SK-N-MC (cell line): ENCODE data around the gene DGKH.
"Not testable (repeated sequence)": the region's sequence is repeated elsewhere in the genome, so short reads cannot be mapped to it uniquely, and the experiment has no call there.

ENCODE experiments used
- DNase-seq: peaks from one replicate; pipeline ENCODE4 v3.0.0-alpha.2; 2011; ENCODE audit warnings: low read depth, low spot score
- H3K27ac ChIP-seq: fragments of 200-600 bp; sonication (generic); 2 replicates; pipeline ENCODE4 v1.5.1; 2016; ENCODE audit warnings: mixed run types
- H3K36me3 ChIP-seq: fragments of 200-600 bp; sonication (generic); 2 replicates; pipeline ENCODE4 v1.6.1; 2017; ENCODE audit warnings: antibody characterized with exemption, low read length, mixed read lengths; ENCODE audit not compliant: insufficient read depth
- H3K4me3 ChIP-seq: fragments of 200-600 bp; sonication (generic); 2 replicates; pipeline ENCODE4 v1.5.1; 2016
- H3K9ac ChIP-seq: fragments of 200-600 bp; sonication (generic); 2 replicates; pipeline ENCODE4 v1.8.0; 2017; ENCODE audit warnings: mixed run types, mixed read lengths; ENCODE audit not compliant: insufficient read length
- H3K9me3 ChIP-seq: fragments of 200-600 bp; sonication (generic); 2 replicates; pipeline ENCODE4 v1.6.1; 2017; ENCODE audit warnings: low read depth, mild to moderate bottlenecking, antibody characterized with exemption, low read length, moderate library complexity, mixed read lengths
- EZH2 ChIP-seq: fragments of 200-600 bp; sonication (generic); IDR thresholded peaks from one replicate; pipeline ENCODE4 v1.6.1; 2017; ENCODE audit warnings: antibody characterized with exemption
- FOXP2 ChIP-seq: optimal IDR thresholded peaks from 2 replicates; pipeline ENCODE3; 2011; ENCODE audit warnings: mild to moderate bottlenecking, moderate library complexity; ENCODE audit not compliant: insufficient read depth; ENCODE audit errors: extremely low read length, control extremely low read depth
- POLR2AphosphoS5 ChIP-seq: IDR thresholded peaks from 2 replicates; pipeline ENCODE4 v1.6.1; 2012; ENCODE audit warnings: mild to moderate bottlenecking, low read depth, low read length, borderline replicate concordance

The DGKH gene

GRCh38 chr13:42063105-42063504, 14.7 kb downstream of the DGKH start:
- no peaks in the 10 kb centered on the region for H3K9me3 ChIP-seq
- DNase-seq: no peak
- no peak overlapping the region for H3K4me3 ChIP-seq
- no peak overlapping the region for H3K27ac ChIP-seq
- H3K9ac ChIP-seq: no peak overlapping the region
- TF ChIP-seq FOXP2 (no peak), EZH2 (no peak)
- H3K36me3 ChIP-seq: no peaks in the 10 kb centered on the region

DNA sequence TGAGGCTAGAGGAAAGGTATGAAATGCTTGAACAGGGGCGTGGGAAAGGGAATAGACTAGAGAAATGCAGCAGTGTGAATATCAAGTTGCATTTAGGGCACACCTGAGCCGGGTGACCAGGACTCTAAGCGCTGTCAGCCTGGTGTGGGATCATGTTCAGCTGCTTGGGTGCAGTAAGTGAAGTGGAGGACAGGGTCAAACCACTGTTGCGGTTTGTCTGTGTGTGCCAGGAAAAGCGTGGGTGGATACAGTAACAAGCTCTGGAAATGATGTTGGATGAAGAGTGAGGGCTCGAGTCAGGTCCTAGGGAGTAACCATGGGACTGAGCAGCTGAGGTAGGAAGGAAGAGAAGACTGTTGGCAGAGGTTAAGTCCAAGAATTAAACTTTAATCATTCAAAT, 15.8 kb downstream of the DGKH start:
- H3K4me3 ChIP-seq: no peak overlapping the region
- TF ChIP-seq EZH2 (no peak), POLR2AphosphoS5 (no peak), FOXP2 (no peak)
- no peaks in the 10 kb centered on the region for H3K9me3 ChIP-seq
- no peak overlapping the region for H3K9ac ChIP-seq
- no peak overlapping the region for H3K27ac ChIP-seq
- no peak for DNase-seq
- H3K36me3 ChIP-seq: no peaks in the 10 kb centered on the region

- Histone ChIP-seq H3K4me3 (no peak overlapping the region), H3K9me3 (no peaks in the 10 kb centered on the region), H3K9ac (no peak overlapping the region), H3K36me3 (no peaks in the 10 kb centered on the region), H3K27ac (no peak overlapping the region)
- TF ChIP-seq EZH2: no peak
- no peak for TF ChIP-seq POLR2AphosphoS5
- no peak for TF ChIP-seq FOXP2
- no peak for DNase-seq
Measured at GRCh38 chr13:42064966-42065365, 16.5 kb downstream of the DGKH start.

DNA sequence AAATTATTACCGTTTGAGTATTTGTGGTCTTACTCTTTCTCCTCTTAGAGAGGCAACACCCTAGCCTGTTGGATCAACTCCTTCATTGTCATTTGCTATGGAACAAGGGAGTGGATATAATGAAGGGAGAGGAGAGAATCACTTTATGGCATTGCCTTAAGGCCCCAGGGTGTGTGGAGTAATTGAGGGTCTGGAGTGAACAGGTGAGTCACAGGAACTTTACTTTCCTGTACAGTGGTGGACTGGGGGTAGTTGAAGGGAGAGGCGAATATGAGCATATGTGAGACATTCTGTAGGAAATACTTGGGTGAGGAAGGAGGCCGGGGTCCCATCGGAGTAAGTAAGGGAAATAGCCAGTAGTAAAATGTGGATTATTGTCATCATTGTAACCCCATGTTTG, 17.0 kb downstream of the DGKH start:
- no peak for TF ChIP-seq EZH2
- no peak for TF ChIP-seq POLR2AphosphoS5
- no peak for TF ChIP-seq FOXP2
- H3K27ac ChIP-seq: no peak overlapping the region
- no peaks in the 10 kb centered on the region for H3K36me3 ChIP-seq
- no peak for DNase-seq
- no peak overlapping the region for H3K4me3 ChIP-seq
- H3K9ac ChIP-seq: no peak overlapping the region
- H3K9me3 ChIP-seq: no peaks in the 10 kb centered on the region

DNA sequence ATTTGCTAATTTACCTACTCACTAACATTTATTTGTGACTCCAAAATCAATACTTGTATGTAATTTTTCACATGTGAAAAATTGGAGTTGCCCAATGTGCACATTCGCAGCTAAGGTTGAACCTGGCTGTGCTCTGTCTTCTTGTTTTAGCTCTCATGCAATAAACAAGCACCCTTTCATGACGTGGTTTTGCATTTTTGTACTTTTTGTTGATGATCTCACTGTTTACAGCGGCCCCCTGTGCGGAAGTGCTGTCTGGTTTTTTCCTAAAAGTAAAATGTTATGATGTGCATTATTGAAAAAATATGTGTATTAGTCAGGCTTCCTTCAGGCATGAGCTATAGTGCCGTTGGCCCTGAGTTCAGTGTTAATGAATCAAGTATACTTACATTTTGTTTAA, 18.1 kb downstream of the DGKH start:
- no peaks in the 10 kb centered on the region for H3K36me3 ChIP-seq
- no peak overlapping the region for H3K4me3 ChIP-seq
- H3K9ac ChIP-seq: no peak overlapping the region
- H3K27ac ChIP-seq: no peak overlapping the region
- H3K9me3 ChIP-seq: no peaks in the 10 kb centered on the region
- DNase-seq: no peak
- TF ChIP-seq POLR2AphosphoS5: no peak
- no peak for TF ChIP-seq FOXP2
- TF ChIP-seq EZH2: no peak

- no peaks in the 10 kb centered on the region for H3K9me3 ChIP-seq
- no peak overlapping the region for H3K9ac ChIP-seq
- no peak for DNase-seq
- H3K4me3 ChIP-seq: no peak overlapping the region
- no peaks in the 10 kb centered on the region for H3K36me3 ChIP-seq
- H3K27ac ChIP-seq: no peak overlapping the region
- TF ChIP-seq POLR2AphosphoS5 (no peak), EZH2 (no peak), FOXP2 (no peak)
Measured at GRCh38 chr13:42068886-42069285, 20.4 kb downstream of the DGKH start.

DNA sequence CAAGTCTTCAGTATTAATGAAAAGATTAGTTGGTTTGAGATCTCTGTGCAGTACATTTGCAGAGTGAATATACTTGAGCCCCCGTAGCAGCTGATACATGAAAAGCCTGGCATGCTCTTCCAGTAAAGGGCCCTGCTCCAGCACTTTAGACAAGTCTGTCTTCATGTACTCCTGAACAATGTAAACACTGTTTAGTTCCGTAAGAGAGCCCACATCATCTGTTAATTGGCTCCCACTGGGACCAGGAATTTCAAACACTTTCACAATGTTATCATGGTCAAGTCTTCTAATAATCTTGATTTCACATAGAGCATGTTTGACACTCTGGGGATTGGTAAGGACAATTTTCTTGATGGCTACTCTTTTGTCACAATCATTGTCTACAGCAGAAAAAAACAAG, 22.2 kb downstream of the DGKH start:
- not testable (repeated sequence) for H3K27ac ChIP-seq, H3K36me3 ChIP-seq, DNase-seq, H3K4me3 ChIP-seq, H3K9ac ChIP-seq, H3K9me3 ChIP-seq

DNA sequence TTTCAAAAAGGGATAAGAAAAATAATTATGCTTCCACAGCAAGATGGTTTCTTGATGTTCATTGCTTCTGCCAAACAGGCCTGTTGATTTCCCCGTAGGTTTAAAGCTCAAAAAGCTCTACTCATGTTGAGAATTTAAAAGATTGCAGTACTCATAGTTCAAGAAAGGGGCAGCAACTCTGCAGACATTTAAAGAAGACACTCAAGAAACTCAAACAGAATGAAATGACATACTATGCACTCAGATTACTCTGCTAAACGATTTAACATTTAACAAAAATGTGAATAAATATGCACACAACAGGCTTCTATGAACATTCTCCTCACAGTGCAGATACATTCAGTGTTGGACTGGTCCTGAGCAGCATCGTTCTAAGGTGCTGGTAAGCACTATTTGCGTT, 22.7 kb downstream of the DGKH start:
- H3K4me3 ChIP-seq, H3K9ac ChIP-seq, H3K36me3 ChIP-seq, DNase-seq, H3K27ac ChIP-seq, H3K9me3 ChIP-seq: not testable (repeated sequence)

DNA sequence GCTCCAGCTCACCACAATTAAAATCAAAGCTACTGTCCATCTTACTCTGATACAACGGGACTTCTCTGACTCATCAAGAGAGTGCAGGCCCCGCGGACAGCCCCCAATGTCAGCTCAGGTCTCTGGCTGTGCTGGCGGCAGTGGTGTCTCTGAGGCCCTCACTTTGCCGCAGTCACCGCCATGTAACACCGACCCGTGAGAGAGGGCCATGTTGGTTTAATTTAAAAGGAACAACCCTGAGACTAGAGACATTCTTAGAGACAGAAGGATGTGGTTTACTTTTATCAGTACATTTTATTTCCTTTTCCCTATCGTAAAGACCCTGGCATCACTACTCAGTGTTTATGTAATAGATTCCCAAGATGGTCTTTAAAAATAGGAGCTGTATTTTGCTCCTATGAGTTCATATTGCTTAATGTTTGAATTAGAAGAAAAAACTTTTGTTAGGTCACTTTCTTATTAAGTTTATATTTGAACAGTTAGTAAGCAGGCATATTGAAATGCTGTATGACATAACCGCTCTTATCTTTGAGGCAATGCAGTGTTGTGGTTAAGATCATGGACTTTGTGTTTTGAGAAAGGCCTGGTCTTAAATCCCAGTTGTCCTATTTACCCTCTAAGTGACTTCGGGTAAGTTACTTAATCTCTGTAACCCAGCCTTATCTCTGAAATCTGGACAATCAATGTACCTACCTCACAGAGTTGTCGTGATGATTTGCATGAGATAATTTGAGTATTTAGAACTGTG, 23.4 kb downstream of the DGKH start:
- TF ChIP-seq EZH2 (no peak), POLR2AphosphoS5 (no peak), FOXP2 (no peak)
- Histone ChIP-seq H3K9me3 (no peaks in the 10 kb centered on the region), H3K9ac (no peak overlapping the region), H3K36me3 (no peaks in the 10 kb centered on the region), H3K4me3 (no peak overlapping the region), H3K27ac (no peak overlapping the region)
- DNase-seq: no peak
